ENCODE measurements around the gene FGF14. TPM values are rescaled to one million over a fixed set of nuclear protein-coding genes. Genes with fewer than 3 reads are reported as not detected.

The FGF14 gene
- total RNA-seq, 1 donor from 2014 or later, result 0.22 TPM

DNA sequence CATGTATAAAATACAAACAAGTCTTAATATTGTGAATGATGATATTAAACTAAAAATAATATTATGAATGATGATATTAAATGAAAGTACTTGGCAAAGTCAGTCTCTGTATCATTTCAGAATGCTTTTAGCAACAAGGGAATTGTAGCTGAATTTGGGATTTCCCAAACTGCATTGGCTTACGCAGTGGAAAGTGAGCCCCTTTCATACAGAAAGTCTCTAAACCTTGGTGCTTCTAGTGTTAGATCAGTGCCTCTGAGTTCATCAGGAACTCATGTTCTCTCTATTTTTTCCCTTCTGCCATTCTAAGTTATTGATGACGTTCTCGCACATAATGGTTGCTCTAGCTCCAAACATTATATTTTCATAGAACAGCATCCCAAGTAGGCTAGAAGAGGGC, 649.4 kb downstream of the FGF14 start:
- no peaks in the 10 kb centered on the region for H3K36me3 Mint-ChIP-seq (ENCODE audit: low read depth)
- H3K9me3 Mint-ChIP-seq (ENCODE audit: low read depth), result no peaks in the 10 kb centered on the region
- no peak for DNase-seq (ENCODE audit: low spot score)
- no peak overlapping the region for H3K4me3 Mint-ChIP-seq (ENCODE audit: unreplicated experiment)
- TF ChIP-seq, protein P1, sequence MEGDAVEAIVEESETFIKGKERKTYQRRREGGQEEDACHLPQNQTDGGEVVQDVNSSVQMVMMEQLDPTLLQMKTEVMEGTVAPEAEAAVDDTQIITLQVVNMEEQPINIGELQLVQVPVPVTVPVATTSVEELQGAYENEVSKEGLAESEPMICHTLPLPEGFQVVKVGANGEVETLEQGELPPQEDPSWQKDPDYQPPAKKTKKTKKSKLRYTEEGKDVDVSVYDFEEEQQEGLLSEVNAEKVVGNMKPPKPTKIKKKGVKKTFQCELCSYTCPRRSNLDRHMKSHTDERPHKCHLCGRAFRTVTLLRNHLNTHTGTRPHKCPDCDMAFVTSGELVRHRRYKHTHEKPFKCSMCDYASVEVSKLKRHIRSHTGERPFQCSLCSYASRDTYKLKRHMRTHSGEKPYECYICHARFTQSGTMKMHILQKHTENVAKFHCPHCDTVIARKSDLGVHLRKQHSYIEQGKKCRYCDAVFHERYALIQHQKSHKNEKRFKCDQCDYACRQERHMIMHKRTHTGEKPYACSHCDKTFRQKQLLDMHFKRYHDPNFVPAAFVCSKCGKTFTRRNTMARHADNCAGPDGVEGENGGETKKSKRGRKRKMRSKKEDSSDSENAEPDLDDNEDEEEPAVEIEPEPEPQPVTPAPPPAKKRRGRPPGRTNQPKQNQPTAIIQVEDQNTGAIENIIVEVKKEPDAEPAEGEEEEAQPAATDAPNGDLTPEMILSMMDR (IDR thresholded peaks at IDR 0.05), result no peak
- no peak overlapping the region for H3K27ac Mint-ChIP-seq (ENCODE audit: unreplicated experiment)
- peaks cover 52% of the 10 kb centered on the region for H3K4me1 Mint-ChIP-seq (ENCODE audit: low read depth)
- no peaks in the 10 kb centered on the region for H3K27me3 Mint-ChIP-seq (ENCODE audit: low read depth)

DNA sequence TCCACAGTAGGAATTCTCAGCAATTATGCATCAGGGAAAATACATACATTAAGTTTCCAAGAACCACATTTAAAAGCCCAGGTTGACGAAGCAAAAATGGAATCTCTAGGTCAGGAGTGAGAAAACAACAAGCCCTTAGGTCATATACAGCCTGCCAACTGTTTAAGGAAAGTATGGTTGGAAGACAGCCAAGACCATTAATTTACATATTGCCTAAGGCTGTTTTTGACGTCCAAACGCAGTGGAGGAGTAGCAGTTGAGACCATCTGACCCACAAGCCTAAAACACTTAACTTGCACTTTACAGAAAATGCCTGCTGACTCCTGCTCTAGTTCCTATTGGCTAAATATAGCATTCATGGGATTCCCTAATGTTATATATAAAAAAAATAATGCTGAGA, 650.4 kb downstream of the FGF14 start:
- no peaks in the 10 kb centered on the region for H3K9me3 Mint-ChIP-seq (ENCODE audit: low read depth)
- no peak overlapping the region for H3K4me3 Mint-ChIP-seq (ENCODE audit: unreplicated experiment)
- no peaks in the 10 kb centered on the region for H3K36me3 Mint-ChIP-seq (ENCODE audit: low read depth)
- TF ChIP-seq, protein P1 (IDR thresholded peaks at IDR 0.05), result no peak
- peaks cover 45% of the 10 kb centered on the region for H3K4me1 Mint-ChIP-seq (ENCODE audit: low read depth)
- no peaks in the 10 kb centered on the region for H3K27me3 Mint-ChIP-seq (ENCODE audit: low read depth)
- no peak for DNase-seq (ENCODE audit: low spot score)
- peak overlapping the region; percentile 29 for H3K27ac Mint-ChIP-seq (ENCODE audit: unreplicated experiment)

GRCh38 chr13:101749584-101749983, 652.3 kb downstream of the FGF14 start:
- Mint-ChIP-seq H3K9me3 (ENCODE audit: low read depth) (no peaks in the 10 kb centered on the region), H3K36me3 (ENCODE audit: low read depth) (no peaks in the 10 kb centered on the region), H3K4me3 (ENCODE audit: unreplicated experiment) (no peak overlapping the region), H3K4me1 (ENCODE audit: low read depth) (peaks cover 28% of the 10 kb centered on the region), H3K27ac (ENCODE audit: unreplicated experiment) (no peak overlapping the region), H3K27me3 (ENCODE audit: low read depth) (no peaks in the 10 kb centered on the region)
- TF ChIP-seq, protein P1 (IDR thresholded peaks at IDR 0.05), result no peak
- DNase-seq (ENCODE audit: low spot score), result no peak

DNA sequence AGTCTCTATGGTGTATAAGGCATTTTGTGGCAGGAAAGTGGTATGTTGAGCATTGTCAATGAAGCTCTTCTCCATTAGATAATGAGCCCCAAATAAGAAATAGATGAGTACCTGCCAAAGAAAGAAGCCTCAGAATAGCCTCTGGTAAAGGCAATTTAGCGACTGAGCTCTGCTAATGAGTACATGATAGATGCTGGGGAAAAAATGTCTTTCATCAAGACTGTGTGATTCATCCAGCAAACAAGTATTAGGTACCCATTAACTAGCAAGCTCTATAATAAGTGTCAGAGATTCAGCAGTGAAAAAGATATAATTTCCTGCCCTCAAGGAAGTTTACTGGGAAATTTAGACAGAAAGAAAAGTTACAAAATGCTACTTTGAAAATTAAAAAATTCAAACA, 654.8 kb downstream of the FGF14 start:
- H3K27ac Mint-ChIP-seq (ENCODE audit: unreplicated experiment), result no peak overlapping the region
- H3K36me3 Mint-ChIP-seq (ENCODE audit: low read depth), result no peaks in the 10 kb centered on the region
- H3K4me1 Mint-ChIP-seq (ENCODE audit: low read depth), result peaks cover 19% of the 10 kb centered on the region

DNA sequence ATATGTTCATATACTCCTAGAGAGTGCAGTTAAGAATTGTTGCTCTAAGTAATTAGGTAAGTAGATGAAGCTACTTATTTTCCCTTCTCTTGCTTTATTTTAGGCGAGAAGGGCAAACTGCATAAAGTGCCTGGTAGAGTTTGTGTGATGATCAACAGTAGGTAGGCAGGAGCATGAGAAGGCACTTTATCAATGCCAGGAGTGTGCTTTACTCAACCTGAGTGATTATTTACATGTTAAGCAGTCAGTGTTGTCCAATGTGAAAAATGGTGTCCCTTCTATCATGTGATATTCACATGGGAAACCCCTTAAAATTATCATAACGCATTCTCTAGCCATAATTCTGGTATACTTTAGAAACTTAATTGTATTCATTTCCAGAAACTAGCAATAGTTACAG, 655.3 kb downstream of the FGF14 start:
- no peaks in the 10 kb centered on the region for H3K27me3 Mint-ChIP-seq (ENCODE audit: low read depth)
- TF ChIP-seq, protein P1 (IDR thresholded peaks at IDR 0.05), result no peak
- H3K27ac Mint-ChIP-seq (ENCODE audit: unreplicated experiment), result no peak overlapping the region
- no peak for DNase-seq (ENCODE audit: low spot score)
- no peaks in the 10 kb centered on the region for H3K36me3 Mint-ChIP-seq (ENCODE audit: low read depth)
- no peak overlapping the region for H3K4me3 Mint-ChIP-seq (ENCODE audit: unreplicated experiment)
- H3K9me3 Mint-ChIP-seq (ENCODE audit: low read depth), result no peaks in the 10 kb centered on the region
- H3K4me1 Mint-ChIP-seq (ENCODE audit: low read depth), result peaks cover 15% of the 10 kb centered on the region

More for the DNA sequence above, 654.8 kb downstream of the FGF14 start:
- H3K27me3 Mint-ChIP-seq (ENCODE audit: low read depth), result no peaks in the 10 kb centered on the region
- DNase-seq (ENCODE audit: low spot score), result no peak
- TF ChIP-seq, protein P1 (IDR thresholded peaks at IDR 0.05), result no peak
- no peak overlapping the region for H3K4me3 Mint-ChIP-seq (ENCODE audit: unreplicated experiment)
- H3K9me3 Mint-ChIP-seq (ENCODE audit: low read depth), result no peaks in the 10 kb centered on the region

Data from chondrocyte (in vitro differentiated cells).